HG03097 (cell line): ENCODE measurements around the gene ZFYVE28.
"Not testable (repeated sequence)": the region's sequence is repeated elsewhere in the genome, so short reads cannot be mapped to it uniquely, and the experiment has no call there.

Experiments used
- ATAC-seq: cut with Tn5 transposase; IDR thresholded peaks from one replicate; pipeline ENCODE4 v1.9.1; 2021; ENCODE audit not compliant: unreplicated experiment, low FRiP score

Gene ZFYVE28

GRCh38 chr4:2417765-2418649 is at the start of gene ZFYVE28:
Gene ZFYVE28 (minus strand): TSS chr4:2418645. CDS start chr4:2418323, 322 bp downstream.
- peak; percentile 17 for ATAC-seq

GRCh38 chr4:2465544-2465943 is 47.1 kb upstream of the ZFYVE28 start:
- not testable (repeated sequence) for ATAC-seq

- no peak for ATAC-seq
Measured at GRCh38 chr4:2465032-2465431, 46.6 kb upstream of the ZFYVE28 start.

GRCh38 chr4:2462992-2463762 is 44.7 kb upstream of the ZFYVE28 start:
- no peak for ATAC-seq

GRCh38 chr4:2462218-2462991 is 44.0 kb upstream of the ZFYVE28 start:
- peak; percentile 66 for ATAC-seq

- ATAC-seq = no peak
Measured at GRCh38 chr4:2461246-2461960, 43.0 kb upstream of the ZFYVE28 start.

GRCh38 chr4:2459589-2460349 is 41.3 kb upstream of the ZFYVE28 start:
- ATAC-seq = no peak

- no peak for ATAC-seq
Measured at GRCh38 chr4:2458546-2459491, 40.4 kb upstream of the ZFYVE28 start.

- no peak for ATAC-seq
Measured at GRCh38 chr4:2457481-2458295, 39.2 kb upstream of the ZFYVE28 start.

GRCh38 chr4:2451821-2452785 is 33.7 kb upstream of the ZFYVE28 start:
- ATAC-seq = no peak

- no peak for ATAC-seq
Measured at GRCh38 chr4:2451036-2451520, 32.6 kb upstream of the ZFYVE28 start.

- ATAC-seq = no peak
Measured at GRCh38 chr4:2450394-2451035, 32.1 kb upstream of the ZFYVE28 start.

- no peak for ATAC-seq
Measured at GRCh38 chr4:2449511-2450392, 31.3 kb upstream of the ZFYVE28 start.

- no peak for ATAC-seq
Measured at GRCh38 chr4:2449051-2449450, 30.6 kb upstream of the ZFYVE28 start.

GRCh38 chr4:2448589-2448988 is 30.1 kb upstream of the ZFYVE28 start:
- ATAC-seq = no peak
